Skeletal muscle tissue (tissue), 4 donors: ENCODE results near the gene TMEM138. TPM values are rescaled to one million over a fixed set of nuclear protein-coding genes. Genes with fewer than 3 reads are reported as not detected.
A peak's percentile ranks its signal among the peaks of the same experiment; 100 is the strongest.

Source experiments
- H3K27ac ChIP-seq: one replicate; pipeline ENCODE4 v1.7.0; 2013; ENCODE audit warnings: mild to moderate bottlenecking, low read depth, low read length, inconsistent platforms
- H3K27me3 ChIP-seq, 3 donors: one replicate each; pipeline ENCODE4 v1.7.0; 2013; ENCODE audit warnings: low read length in 3 of 3; ENCODE audit not compliant: control insufficient read depth in 3 of 3, insufficient read depth in 3 of 3
- H3K36me3 ChIP-seq, 3 donors: one replicate each; pipeline ENCODE4 v1.7.0; 2013; ENCODE audit warnings: low read length in 3 of 3; ENCODE audit not compliant: control insufficient read depth in 3 of 3, insufficient read depth in 3 of 3
- H3K4me1 ChIP-seq, 3 donors: one replicate each; pipeline ENCODE4 v1.7.0; 2013; ENCODE audit warnings: low read length in 3 of 3, mild to moderate bottlenecking in 3 of 3; ENCODE audit not compliant: control insufficient read depth in 3 of 3, insufficient read depth in 3 of 3
- H3K4me3 ChIP-seq, 3 donors: one replicate each; pipeline ENCODE4 v1.7.0; 2013; ENCODE audit warnings: low read length in 3 of 3
- H3K9ac ChIP-seq, 3 donors: one replicate each; pipeline ENCODE4 v1.7.0; 2013; ENCODE audit warnings: low read length in 3 of 3, mild to moderate bottlenecking in 3 of 3, moderate library complexity in 2 of 3, low read depth in 1 of 3
- H3K9me3 ChIP-seq, 3 donors: one replicate each; pipeline ENCODE4 v1.7.0; 2013; ENCODE audit warnings: low read length in 3 of 3; ENCODE audit not compliant: control insufficient read depth in 3 of 3
- total RNA-seq: library from RNA; depleted of rRNA; stranded (reverse); fragments of >200 nt; gene quantifications from one replicate; pipeline ENCODE4 v1.2.3, GENCODE V29; 2014
- donor health status: Osteomylitis.

Gene TMEM138
- total RNA-seq, 1 donor from 2014 or later, result 18.8 TPM

DNA sequence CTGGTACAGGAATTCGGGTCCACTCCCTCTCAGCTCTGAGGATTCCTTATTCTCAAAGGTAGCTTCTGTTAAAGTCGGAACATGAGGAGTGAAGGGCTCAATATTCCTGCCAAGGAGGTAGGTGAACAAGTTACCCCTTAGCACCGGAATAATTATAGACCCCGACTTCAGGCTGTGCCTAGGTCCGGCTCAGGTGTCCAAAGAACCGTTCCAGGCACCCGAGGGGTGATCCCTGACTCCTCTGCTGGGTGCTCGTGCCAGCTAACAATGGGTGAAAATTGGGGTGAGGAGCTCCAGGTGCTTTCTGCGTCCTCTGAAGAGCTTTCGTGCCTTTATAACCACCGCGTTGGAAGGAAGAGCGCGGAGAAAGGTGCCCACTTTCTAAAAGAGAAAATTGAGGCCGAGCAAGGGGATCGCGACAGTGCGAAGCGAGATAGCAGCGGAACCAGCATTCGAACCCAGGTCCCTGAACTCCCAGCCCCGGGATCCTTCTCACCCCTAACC is 885 bp upstream of the TMEM138 start:
- Histone ChIP-seq H3K4me1 (peaks cover 19 to 30% (median 26%) of the 10 kb centered on the region in 3 donors), H3K36me3 (peaks cover 12 to 20% (median 18%) of the 10 kb centered on the region in 3 donors), H3K9ac (peak overlapping the region; percentile 92 to 100 (median 98))

DNA sequence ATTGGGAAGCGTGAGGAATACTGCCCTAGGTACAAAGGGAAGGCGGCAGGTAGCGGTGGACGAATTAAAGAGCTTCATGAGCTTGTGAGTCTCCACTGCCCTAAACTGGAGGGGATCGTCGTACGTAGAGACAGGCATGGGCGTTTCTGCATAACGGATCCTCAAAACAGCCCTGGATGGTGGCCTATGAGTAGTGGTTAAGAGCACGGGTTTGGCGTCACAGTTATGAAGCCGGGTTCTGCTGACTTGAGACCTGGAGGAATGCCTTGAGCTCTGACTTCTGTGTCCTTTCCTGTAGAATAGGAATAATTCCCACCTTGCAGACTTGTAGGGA is 335 bp downstream of the TMEM138 start:
- peak overlapping the region; percentile 92 to 100 (median 98) for H3K9ac ChIP-seq
- H3K36me3 ChIP-seq, result peaks cover 21 to 31% (median 27%) of the 10 kb centered on the region in 3 donors
- H3K4me1 ChIP-seq, result peaks cover 19 to 30% (median 26%) of the 10 kb centered on the region in 3 donors
- H3K4me3 ChIP-seq, result peak overlapping the region; percentile 92 to 99 (median 98)
- peak overlapping the region; percentile 96 for H3K27ac ChIP-seq
- H3K9me3 ChIP-seq, result no peaks in the 10 kb centered on the region
- H3K27me3 ChIP-seq, result no peaks in the 10 kb centered on the region

More for the DNA sequence above, 885 bp upstream of the TMEM138 start:
- Histone ChIP-seq H3K4me3 (peak overlapping the region; percentile 92 to 99 (median 98)), H3K27me3 (no peaks in the 10 kb centered on the region), H3K27ac (peak overlapping the region; percentile 96), H3K9me3 (no peaks in the 10 kb centered on the region)

DNA sequence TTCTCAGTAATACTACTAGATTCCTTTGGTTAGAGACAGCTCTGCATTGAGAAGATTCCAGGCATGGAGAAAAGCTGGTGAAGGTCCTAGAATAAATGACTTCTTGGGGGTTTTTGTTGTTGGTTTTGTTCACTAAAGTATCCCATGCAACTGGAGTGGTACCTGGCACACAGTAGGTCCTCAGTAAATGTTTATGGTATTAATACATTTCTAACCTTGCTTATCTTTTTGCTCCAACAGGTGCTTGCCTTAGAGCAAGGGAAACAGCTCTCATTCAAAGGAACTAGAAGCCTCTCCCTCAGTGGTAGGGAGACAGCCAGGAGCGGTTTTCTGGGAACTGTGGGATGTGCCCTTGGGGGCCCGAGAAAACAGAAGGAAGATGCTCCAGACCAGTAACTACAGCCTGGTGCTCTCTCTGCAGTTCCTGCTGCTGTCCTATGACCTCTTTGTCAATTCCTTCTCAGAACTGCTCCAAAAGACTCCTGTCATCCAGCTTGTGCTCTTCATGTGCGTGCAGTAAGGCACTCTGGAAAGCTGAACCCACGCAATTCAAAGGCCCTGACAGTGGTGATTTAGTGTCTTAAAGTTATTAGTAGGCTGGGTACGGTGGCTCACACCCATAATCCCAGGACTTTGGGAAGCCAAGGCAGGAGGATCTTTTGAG is 2.0 kb downstream of the TMEM138 start:
- no peaks in the 10 kb centered on the region for H3K9me3 ChIP-seq
- peaks cover 19 to 30% (median 29%) of the 10 kb centered on the region in 3 donors for H3K4me1 ChIP-seq
- H3K36me3 ChIP-seq, result peaks cover 35 to 45% (median 42%) of the 10 kb centered on the region in 3 donors
- H3K9ac ChIP-seq, result no peak overlapping the region
- no peak overlapping the region for H3K27ac ChIP-seq
- no peaks in the 10 kb centered on the region for H3K27me3 ChIP-seq
- H3K4me3 ChIP-seq, result no peak overlapping the region

DNA sequence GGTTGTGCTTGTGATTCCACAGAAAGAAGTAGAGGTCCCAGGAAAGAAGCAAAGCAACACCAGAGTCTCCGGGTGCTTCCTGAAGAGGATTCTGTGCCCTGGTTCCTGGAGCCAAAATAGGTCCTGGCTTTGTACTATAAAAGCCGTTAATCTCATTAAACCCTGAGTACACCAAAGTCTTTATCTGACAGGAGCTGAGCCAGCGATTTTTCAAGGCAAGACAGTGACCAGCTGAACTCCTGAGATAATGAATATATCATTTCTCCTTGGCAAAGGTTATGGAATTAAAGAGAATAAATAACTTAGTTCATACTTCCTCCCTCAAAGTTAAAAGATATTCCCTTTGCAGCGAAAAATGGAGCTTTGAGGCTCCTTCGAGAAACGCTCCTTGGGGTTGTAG is 5.2 kb downstream of the TMEM138 start:
- Histone ChIP-seq H3K27me3 (no peaks in the 10 kb centered on the region), H3K36me3 (peaks cover 45 to 61% (median 55%) of the 10 kb centered on the region in 3 donors), H3K4me1 (peaks cover 11 to 25% (median 18%) of the 10 kb centered on the region in 3 donors), H3K4me3 (no peak overlapping the region), H3K27ac (no peak overlapping the region), H3K9me3 (no peaks in the 10 kb centered on the region), H3K9ac (no peak overlapping the region)

DNA sequence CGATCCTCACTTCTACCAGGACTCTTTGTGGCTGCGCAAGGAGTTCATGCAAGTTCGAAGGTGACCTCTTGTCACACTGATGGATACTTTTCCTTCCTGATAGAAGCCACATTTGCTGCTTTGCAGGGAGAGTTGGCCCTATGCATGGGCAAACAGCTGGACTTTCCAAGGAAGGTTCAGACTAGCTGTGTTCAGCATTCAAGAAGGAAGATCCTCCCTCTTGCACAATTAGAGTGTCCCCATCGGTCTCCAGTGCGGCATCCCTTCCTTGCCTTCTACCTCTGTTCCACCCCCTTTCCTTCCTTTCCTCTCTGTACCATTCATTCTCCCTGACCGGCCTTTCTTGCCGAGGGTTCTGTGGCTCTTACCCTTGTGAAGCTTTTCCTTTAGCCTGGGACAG is 6.5 kb downstream of the TMEM138 start:
- Histone ChIP-seq H3K36me3 (peaks cover 45 to 58% (median 57%) of the 10 kb centered on the region in 3 donors), H3K4me3 (no peak overlapping the region)

DNA sequence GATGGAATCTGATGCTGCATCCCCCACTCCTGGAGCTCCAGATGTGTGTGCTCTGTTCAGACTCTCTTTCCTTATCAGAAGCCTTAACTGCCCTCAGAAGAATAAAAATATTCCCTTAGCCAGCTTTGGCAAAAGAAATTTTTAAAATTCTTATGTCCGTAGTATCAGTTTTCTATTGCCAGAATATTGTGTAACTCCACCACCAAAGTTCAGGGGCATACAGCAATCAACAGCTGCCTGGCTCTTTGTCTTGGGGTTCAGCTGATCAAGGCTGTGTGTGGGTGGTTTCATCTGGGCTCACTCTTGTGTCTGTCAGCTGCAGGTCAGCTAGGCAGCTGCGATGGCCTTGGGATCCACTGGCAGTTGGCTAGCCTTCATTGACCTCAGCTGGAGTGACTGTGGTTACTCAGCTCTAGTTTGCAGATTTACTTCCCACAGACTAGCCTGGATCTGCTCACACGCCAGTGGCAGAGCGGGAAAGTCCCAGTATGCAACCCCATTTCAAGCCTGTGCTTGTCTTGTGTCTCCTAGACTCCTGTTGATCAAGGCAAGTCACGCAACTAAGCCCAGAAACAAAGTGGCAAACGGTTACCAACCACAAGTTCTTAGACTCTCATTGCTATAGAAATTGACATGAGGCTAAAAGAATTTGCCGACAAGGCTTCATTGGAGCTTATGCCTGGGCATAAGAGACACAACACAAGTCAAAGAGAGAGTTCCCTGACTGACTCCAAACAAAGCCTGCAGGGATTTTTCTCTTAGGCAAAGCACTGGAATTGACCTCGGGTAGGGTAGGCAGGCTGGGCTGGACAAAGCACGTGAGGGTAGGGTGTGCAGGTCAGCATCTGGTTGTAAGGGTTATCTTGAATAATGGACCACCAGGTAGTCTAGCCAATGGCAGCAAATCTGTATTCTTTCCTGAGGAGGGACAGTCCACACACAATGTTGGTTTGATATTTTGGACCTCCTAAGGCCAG is 7.5 kb downstream of the TMEM138 start:
- H3K9ac ChIP-seq, result peak overlapping the region in 1 of 3 donors; percentile 17
- H3K36me3 ChIP-seq, result peaks cover 38 to 49% (median 48%) of the 10 kb centered on the region in 3 donors
- no peak overlapping the region for H3K4me3 ChIP-seq
- peak overlapping the region; percentile 40 for H3K27ac ChIP-seq
- H3K4me1 ChIP-seq, result peaks cover 0 to 17% (median 7%) of the 10 kb centered on the region in 3 donors
- H3K9me3 ChIP-seq, result no peaks in the 10 kb centered on the region
- no peaks in the 10 kb centered on the region for H3K27me3 ChIP-seq

More for the DNA sequence above, 6.5 kb downstream of the TMEM138 start:
- no peaks in the 10 kb centered on the region for H3K27me3 ChIP-seq
- H3K9me3 ChIP-seq, result no peaks in the 10 kb centered on the region
- H3K27ac ChIP-seq, result no peak overlapping the region
- no peak overlapping the region for H3K9ac ChIP-seq
- H3K4me1 ChIP-seq, result peaks cover 0 to 17% (median 8%) of the 10 kb centered on the region in 3 donors

DNA sequence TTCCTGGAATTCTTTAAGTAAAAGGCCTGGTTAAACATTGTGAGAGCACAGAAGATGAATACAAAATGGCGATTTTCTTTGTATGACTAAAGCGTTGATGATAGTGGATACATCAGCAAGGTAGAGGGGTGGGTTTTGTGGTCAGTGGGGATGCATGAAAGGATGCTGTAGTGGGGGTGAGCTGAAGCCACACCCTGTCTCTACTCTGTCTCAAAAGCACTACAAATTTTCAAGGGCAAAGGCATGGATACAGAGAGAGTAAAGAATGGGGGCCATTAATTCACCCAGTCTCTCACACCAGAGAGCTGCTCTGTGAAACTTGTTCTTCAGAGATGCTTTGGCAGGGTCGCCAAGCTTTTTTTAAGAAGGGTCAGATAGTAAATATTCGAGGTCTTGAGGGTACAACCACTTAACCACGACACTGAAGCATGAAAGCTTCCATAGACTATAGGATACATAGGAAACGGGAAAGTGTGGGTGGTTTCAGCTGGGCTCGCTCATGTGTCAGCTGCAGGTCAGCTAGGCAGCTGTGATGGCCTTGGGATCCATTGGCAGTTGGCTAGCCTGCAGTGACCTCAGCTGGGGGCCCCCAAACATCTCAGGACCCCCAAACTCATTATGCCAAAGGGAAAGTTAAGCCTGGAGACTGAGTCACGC is 8.3 kb downstream of the TMEM138 start:
- no peak overlapping the region for H3K4me3 ChIP-seq
- peaks cover 37 to 48% (median 46%) of the 10 kb centered on the region in 3 donors for H3K36me3 ChIP-seq
- peaks cover 0 to 17% (median 9%) of the 10 kb centered on the region in 3 donors for H3K4me1 ChIP-seq
- no peak overlapping the region for H3K27ac ChIP-seq
- no peak overlapping the region for H3K9ac ChIP-seq
- H3K9me3 ChIP-seq, result no peaks in the 10 kb centered on the region
- H3K27me3 ChIP-seq, result no peaks in the 10 kb centered on the region

DNA sequence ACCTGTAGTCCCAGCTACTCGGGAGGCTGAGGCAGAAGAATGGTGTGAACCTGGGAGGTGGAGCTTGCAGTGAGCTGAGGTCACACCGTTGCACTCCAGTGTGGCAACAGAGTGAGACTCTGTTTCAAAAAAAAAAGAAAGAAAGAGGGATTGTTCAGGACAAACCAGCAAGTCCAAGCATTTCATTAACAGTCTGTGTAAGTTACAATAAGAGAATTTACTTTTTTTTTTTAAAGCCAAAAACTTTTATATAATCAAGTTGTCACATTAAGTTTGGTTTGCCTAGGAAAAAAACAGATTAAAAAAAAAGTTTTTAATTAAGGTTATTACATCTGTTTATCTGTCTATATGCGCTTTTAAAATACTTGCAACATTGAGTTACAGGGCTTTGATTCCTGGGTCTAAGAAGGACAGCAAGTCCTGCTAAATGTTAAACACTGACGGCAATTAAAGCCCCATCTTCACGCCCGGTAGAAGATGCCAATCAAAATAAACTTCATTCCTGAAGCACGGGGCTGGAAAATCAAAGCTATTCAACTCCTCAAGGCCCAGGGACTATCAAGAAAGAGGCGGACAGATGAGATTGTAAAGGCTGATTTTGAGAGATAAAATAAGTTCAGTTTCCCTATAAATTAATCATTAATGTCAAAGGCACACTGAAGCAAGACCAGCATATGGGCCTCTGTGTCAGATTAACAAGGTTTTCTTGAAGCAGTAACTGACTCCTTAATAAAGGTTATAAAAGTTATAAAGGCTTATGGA is 10.7 kb downstream of the TMEM138 start:
- Histone ChIP-seq H3K27me3 (no peaks in the 10 kb centered on the region), H3K9ac (no peak overlapping the region), H3K4me3 (no peak overlapping the region), H3K36me3 (peaks cover 21 to 27% (median 27%) of the 10 kb centered on the region in 3 donors), H3K9me3 (no peaks in the 10 kb centered on the region), H3K27ac (no peak overlapping the region), H3K4me1 (peaks cover 0 to 17% (median 13%) of the 10 kb centered on the region in 3 donors)

DNA sequence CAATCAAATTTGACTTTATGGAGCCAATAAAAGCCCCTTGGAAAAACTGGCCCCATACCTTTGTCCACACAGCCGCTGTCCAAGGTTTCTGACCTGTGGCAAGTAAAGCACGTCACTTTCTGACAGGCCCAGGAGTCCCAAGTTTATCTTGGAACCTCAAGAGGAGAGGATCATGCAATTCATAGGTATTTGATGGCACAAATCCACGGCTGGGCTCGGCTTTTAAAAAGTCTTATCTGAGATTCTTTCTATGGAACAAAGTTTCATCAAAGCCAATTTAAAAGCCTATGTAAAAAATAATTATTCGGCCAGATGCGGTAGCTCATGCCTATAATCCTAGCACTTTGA is 13.6 kb downstream of the TMEM138 start:
- no peaks in the 10 kb centered on the region for H3K9me3 ChIP-seq
- H3K9ac ChIP-seq, result peak overlapping the region in 1 of 3 donors; percentile 8
- H3K27me3 ChIP-seq, result no peaks in the 10 kb centered on the region
- H3K27ac ChIP-seq, result no peak overlapping the region
- H3K4me1 ChIP-seq, result peaks cover 0 to 11% (median 0%) of the 10 kb centered on the region in 3 donors
- no peak overlapping the region for H3K4me3 ChIP-seq
- H3K36me3 ChIP-seq, result peaks cover 0 to 3% (median 0%) of the 10 kb centered on the region in 3 donors
